HCT116 (cell line): ENCODE measurements around the gene ZNF618.

Experiments
- CEBPB ChIP-seq: IDR thresholded peaks from 2 replicates; pipeline ENCODE4 v1.6.1; 2012; ENCODE audit warnings: low read depth
- CTCF ChIP-seq, 3 experiments: fragments of 200-600 bp in 1 of 3; sonication (generic) in 1 of 3; IDR thresholded peaks in 2 of 3; conservative IDR thresholded peaks in 1 of 3; 2 replicates each; pipeline ENCODE4 v1.5.1; 2012 to 2017; ENCODE audit warnings: low read depth in 2 of 3, low read length in 2 of 3, antibody characterized with exemption in 1 of 3, borderline replicate concordance in 1 of 3, control low read depth in 1 of 3, mild to moderate bottlenecking in 1 of 3, mixed read lengths in 1 of 3, mixed run types in 1 of 3, moderate library complexity in 1 of 3; ENCODE audit not compliant: insufficient read depth in 1 of 3
- EZH2 ChIP-seq: fragments of 200-600 bp; sonication (generic); IDR thresholded peaks from 2 replicates; pipeline ENCODE4 v1.6.1; 2017; ENCODE audit warnings: antibody characterized with exemption, mixed run types
- EZH2phosphoT487 ChIP-seq: fragments of 200-600 bp; IDR thresholded peaks from 2 replicates; pipeline ENCODE4 v1.6.1; 2018; ENCODE audit warnings: antibody characterized with exemption, borderline replicate concordance
- JUND ChIP-seq: IDR thresholded peaks from 2 replicates; pipeline ENCODE4 v1.6.1; 2012
- MAX ChIP-seq: IDR thresholded peaks from 2 replicates; pipeline ENCODE4 v1.6.1; 2012
- POLR2A ChIP-seq: IDR thresholded peaks from 2 replicates; pipeline ENCODE4 v1.7.0; 2011; ENCODE audit warnings: borderline replicate concordance; ENCODE audit not compliant: insufficient read depth, insufficient read length; ENCODE audit errors: extremely low read depth
- POLR2AphosphoS5 ChIP-seq: IDR thresholded peaks from 2 replicates; pipeline ENCODE4 v1.6.1; 2011; ENCODE audit warnings: mild to moderate bottlenecking, low read depth, low read length, moderate library complexity
- RAD21 ChIP-seq: IDR thresholded peaks from 2 replicates; pipeline ENCODE4 v1.6.1; 2012; ENCODE audit warnings: low read depth, mild to moderate bottlenecking
- REST ChIP-seq: IDR thresholded peaks from 2 replicates; pipeline ENCODE4 v1.6.1; 2012; ENCODE audit warnings: low read depth
- ZNF274 ChIP-seq: fragments of 200-500 bp; sonication (Bioruptor generic); IDR thresholded peaks from 2 replicates; pipeline ENCODE4 v1.6.1; 2014; ENCODE audit warnings: mild to moderate bottlenecking, low read depth, low read length, inconsistent platforms

- TF ChIP-seq CTCF (IDR thresholded peaks at IDR 0.05 in 2 of 3, conservative IDR thresholded peaks at IDR 0.05 in 1 of 3; ENCODE audit: borderline replicate concordance in 1 of 3, insufficient read depth in 1 of 3, low read depth in 2 of 3, low read length in 2 of 3) = no peak
- no peak for TF ChIP-seq JUND
- no peak for TF ChIP-seq RAD21
- TF ChIP-seq ZNF274 = no peak
- no peak for TF ChIP-seq MAX
- TF ChIP-seq EZH2 = no peak
- TF ChIP-seq POLR2A = no peak
- TF ChIP-seq CEBPB = no peak
- TF ChIP-seq POLR2AphosphoS5 = no peak
- no peak for TF ChIP-seq EZH2phosphoT487
- TF ChIP-seq REST = no peak
Measured at GRCh38 chr9:113958556-113958955, 82.4 kb downstream of the ZNF618 start.
